Measurements from ENCODE around the gene OPN1LW.
"Not testable (repeated sequence)": the region's sequence is repeated elsewhere in the genome, so short reads cannot be mapped to it uniquely, and the experiment has no call there.

The OPN1LW gene

GRCh38 chrX:154144010-154144409, at the start of gene OPN1LW:
Gene OPN1LW, plus strand, starts transcription at chrX:154144243. Its CDS starts 41 bp downstream, at chrX:154144284.
- not testable (repeated sequence) for DNase-seq (ENCODE audit: low spot score)

- DNase-seq (ENCODE audit: low spot score) = no peak
These were observed 49.2 kb upstream of the OPN1LW start for GRCh38 chrX:154094833-154095232.

GRCh38 chrX:154096140-154097002, 47.7 kb upstream of the OPN1LW start:
- peak; percentile 34 for DNase-seq (ENCODE audit: low spot score)

GRCh38 chrX:154097003-154097588, 46.9 kb upstream of the OPN1LW start:
- peak; percentile 89 for DNase-seq (ENCODE audit: low spot score)

- DNase-seq (ENCODE audit: low spot score) = peak; percentile 94
These were observed 46.2 kb upstream of the OPN1LW start, which contains the start of gene MECP2 for GRCh38 chrX:154097589-154098541. Gene MECP2, minus strand, starts transcription at chrX:154097717.

GRCh38 chrX:154098551-154098950, 45.5 kb upstream of the OPN1LW start:
- DNase-seq (ENCODE audit: low spot score) = no peak

- DNase-seq (ENCODE audit: low spot score) = no peak
These were observed 30.3 kb upstream of the OPN1LW start for GRCh38 chrX:154113729-154114128.

- no peak for DNase-seq (ENCODE audit: low spot score)
These were observed 29.4 kb upstream of the OPN1LW start for GRCh38 chrX:154114652-154115051.

- no peak for DNase-seq (ENCODE audit: low spot score)
These were observed 29.0 kb upstream of the OPN1LW start for GRCh38 chrX:154115071-154115470.

GRCh38 chrX:154115750-154116149, 28.3 kb upstream of the OPN1LW start:
- no peak for DNase-seq (ENCODE audit: low spot score)

- no peak for DNase-seq (ENCODE audit: low spot score)
These were observed 27.4 kb upstream of the OPN1LW start for GRCh38 chrX:154116426-154117211.

- DNase-seq (ENCODE audit: low spot score) = no peak
These were observed 26.5 kb upstream of the OPN1LW start for GRCh38 chrX:154117566-154117965.

- no peak for DNase-seq (ENCODE audit: low spot score)
These were observed 23.5 kb upstream of the OPN1LW start for GRCh38 chrX:154120567-154120966.

GRCh38 chrX:154121207-154121606, 22.8 kb upstream of the OPN1LW start:
- no peak for DNase-seq (ENCODE audit: low spot score)

GRCh38 chrX:154121961-154122360, 22.1 kb upstream of the OPN1LW start:
- DNase-seq (ENCODE audit: low spot score) = no peak

GRCh38 chrX:154123241-154124219, 20.5 kb upstream of the OPN1LW start:
- DNase-seq (ENCODE audit: low spot score) = no peak

- DNase-seq (ENCODE audit: low spot score) = no peak
These were observed 18.5 kb upstream of the OPN1LW start for GRCh38 chrX:154125391-154126040.

GRCh38 chrX:154126101-154126500, 17.9 kb upstream of the OPN1LW start:
- no peak for DNase-seq (ENCODE audit: low spot score)

- no peak for DNase-seq (ENCODE audit: low spot score)
These were observed 12.1 kb upstream of the OPN1LW start for GRCh38 chrX:154131955-154132354.

- no peak for DNase-seq (ENCODE audit: low spot score)
These were observed 11.7 kb upstream of the OPN1LW start for GRCh38 chrX:154132366-154132765.

Measured in D341Med (cell line).